Left hindlimb (tissue), 1 donor: Measurements from ENCODE around the gene NKD1.
A peak's percentile ranks its signal among the peaks of the same experiment; 100 is the strongest.
"Not testable (repeated sequence)": the region's sequence is repeated elsewhere in the genome, so short reads cannot be mapped to it uniquely, and the experiment has no call there.

Experiments
- DNase-seq: peaks from one replicate; pipeline ENCODE4 v3.0.0-alpha.2; 2018

NKD1 gene

GRCh38 chr16:50559804-50560514 lies 11.8 kb downstream of the NKD1 start:
- DNase-seq: no peak

DNA sequence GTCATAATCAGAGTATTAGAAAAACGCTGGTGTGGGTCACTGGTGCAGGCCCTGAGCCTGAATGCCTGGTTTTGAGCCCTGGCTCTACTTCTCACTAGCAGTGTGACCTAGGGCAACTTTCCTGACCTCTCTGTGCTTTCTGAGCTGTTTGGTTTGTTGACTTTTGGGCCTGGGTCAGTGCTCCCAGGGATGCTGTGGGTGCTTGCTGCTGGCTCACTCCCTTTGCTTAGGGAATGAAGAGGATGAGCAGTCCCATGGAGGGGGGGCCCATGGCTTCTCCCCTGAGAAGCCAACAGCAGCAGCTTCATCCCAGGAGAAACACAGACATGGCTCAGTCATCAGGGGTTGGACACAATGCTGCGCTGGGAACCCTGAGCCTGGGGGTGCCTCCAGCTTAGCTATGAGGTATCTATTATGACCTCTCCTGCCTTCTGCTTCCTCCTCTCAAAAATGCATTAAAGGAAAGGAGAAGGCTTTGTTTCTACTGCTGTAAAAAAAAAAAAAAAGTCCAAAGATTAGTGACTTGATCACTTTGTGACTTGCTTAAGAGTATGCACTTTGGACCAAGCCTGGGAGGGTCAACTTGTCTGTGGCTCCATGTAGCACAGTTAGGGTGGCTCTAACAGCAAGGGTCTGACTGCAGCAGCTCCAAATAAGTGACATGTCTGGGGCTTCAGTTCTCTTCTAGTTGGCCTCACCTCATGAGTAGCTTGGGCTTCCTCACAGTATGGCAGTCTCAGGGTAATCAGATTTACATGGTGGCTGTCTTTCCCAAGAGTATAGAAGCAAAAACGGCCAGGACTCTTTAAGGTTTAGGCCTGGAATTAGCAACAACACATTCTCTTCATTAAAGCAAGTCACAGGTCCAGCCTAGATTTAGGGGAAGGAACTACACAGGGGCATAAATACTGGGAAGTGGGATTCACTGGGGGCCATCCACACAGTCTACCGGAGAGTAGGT lies 13.0 kb downstream of the NKD1 start:
- DNase-seq: no peak

GRCh38 chr16:50562657-50563056 lies 14.5 kb downstream of the NKD1 start:
- DNase-seq: no peak

- no peak for DNase-seq
Observed at GRCh38 chr16:50563989-50564388, 15.8 kb downstream of the NKD1 start.

GRCh38 chr16:50565428-50565827 lies 17.2 kb downstream of the NKD1 start:
- no peak for DNase-seq

DNA sequence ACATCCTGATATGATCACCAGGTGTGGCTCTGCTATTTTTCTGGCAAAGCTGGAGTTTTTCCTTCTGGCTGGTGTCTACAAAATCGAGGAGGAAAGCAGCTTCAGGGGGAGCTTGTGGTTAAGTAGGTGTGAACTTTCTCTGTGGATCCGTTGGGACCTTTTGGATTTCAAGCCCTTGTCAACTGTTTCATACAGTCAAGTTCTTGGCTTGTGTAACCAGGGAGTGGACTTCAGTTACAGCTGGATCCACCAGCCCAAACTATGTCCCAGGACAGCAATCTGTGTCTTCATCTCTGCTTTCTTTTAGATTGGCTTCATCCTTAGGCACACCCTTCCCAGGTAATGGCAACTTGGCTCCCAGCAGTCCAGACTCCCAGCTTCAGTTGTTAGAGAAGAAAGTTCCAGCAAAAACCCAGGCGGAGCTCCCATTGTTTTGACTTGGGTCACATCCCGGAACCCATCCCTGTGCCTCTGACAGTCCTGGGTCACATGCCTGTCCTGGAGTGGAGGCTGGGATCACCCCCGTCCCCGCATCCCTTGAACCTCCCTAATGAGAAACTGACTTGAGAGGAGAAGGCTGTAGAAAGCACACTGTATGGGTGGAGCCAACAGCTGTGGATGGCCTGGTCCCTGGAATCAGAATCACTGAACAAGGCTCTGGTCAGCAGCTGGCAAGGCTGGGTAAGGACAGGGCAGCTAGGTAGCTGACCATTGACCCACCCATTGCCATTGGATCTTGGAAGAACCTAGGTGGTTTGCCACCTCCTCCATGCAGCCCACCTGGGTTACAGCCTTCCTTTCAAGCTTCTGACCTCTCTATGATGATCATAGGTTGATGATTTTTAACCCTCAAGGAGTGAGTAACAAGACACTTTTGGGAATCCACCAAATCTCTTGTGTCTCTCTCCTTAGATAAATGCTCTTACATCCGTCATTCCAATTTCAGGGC lies 18.1 kb downstream of the NKD1 start:
- DNase-seq: peak; percentile 46

DNA sequence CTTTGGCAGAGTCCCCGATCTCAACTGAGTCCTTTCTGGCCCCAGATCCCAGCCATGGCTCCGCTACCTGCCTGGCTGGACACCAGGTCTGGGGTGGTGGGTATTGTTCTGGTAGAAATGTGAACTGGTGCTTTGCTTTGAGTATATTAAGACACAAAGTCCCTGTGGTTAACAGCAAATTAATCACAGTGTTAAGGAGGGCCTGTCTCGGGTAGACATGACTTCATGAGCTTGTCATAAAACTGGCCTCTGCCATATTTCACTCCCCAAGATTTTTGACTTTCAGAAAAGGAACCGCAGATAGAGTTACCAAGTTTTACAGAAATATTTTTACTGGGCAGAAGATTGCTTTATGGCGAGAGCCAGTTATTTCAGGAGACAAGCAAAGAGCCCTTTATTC lies 19.5 kb downstream of the NKD1 start:
- DNase-seq: no peak

DNA sequence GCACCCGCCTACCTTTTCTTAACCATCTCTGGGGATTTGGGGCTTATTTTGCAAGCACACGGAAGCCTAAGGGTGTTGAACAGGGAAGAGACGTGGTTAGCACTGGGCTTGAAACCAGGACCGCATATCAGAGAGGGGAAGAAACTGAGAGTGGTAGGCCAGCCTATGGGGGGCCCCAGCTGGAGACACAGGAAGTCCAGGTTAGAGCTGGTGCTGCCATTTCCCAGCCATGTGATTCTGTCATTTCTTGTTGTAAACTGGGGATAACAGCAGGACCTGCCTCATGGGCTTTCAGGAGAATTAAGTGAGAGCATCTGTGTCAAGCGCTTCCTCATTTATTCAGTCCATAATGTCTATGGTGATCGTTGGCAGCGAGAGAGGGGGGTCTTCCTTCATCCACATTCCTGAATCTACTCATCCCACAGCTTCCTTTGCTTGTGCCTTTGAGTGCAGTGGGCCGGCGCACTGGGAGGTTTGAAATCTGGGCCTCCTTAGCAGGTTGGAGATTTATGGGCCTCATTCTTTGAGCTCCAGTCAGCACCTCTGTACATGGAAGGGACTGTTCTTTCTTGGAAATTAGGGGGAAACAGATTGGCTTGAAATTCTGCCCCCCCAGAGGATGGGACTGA lies 20.1 kb downstream of the NKD1 start:
- DNase-seq: no peak

DNA sequence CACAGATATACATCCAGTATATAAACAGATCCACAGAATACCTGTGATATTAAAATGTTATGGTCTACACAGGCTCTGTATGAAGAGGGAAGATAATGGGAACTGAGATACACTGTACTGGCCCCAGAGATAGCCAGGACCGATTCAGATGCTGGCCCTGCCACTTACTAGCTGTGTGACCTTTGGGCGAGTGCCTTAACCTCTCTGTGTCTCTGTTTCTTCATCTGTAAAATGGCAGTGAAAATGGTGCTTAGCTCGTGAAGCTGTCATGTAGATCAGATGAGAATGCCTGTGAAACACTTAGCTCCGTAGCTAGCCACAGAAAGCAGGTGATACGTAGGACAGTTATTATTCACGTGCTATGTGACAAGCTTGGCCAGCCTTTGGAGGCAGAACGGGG lies 22.2 kb downstream of the NKD1 start:
- no peak for DNase-seq

DNA sequence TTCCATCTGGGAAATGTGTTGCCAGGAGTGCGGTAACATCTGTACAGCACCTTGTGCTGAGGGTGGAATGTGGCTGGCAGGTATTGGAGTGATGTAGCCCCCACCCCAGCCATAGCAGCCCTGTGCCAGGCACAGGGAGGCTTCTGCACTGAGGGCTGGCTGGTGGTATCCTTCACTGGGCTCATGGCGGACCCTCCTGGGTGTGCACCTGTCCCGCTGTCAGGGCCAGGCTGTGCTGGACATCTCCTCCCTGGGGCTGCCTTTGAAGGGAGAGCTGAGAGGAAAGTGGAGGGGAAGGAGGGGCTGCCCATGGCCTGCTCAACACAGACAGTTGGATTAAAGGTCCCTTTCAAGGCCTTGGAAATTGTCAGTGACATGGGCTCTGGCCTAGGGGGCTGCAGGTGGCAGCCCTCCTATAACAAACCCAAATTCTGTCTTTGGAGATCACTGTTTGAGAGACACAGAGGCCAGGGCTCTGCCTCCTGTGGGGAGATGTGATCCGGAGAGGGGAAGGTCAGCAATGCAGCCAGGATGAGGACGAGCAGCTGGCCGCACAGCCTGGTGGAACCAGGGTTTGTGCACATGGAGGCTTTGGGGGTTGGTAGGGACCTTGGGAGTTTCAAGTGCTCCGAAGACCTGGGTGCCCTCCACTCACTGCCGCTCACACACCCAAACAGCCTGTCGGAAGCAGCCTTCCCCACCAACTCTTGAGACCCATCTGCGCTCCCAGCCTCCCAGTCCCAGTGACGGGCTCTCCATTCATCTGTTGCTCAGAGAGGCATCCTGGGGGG lies 22.8 kb downstream of the NKD1 start:
- no peak for DNase-seq

GRCh38 chr16:50571786-50572185 lies 23.6 kb downstream of the NKD1 start:
- DNase-seq: no peak

DNA sequence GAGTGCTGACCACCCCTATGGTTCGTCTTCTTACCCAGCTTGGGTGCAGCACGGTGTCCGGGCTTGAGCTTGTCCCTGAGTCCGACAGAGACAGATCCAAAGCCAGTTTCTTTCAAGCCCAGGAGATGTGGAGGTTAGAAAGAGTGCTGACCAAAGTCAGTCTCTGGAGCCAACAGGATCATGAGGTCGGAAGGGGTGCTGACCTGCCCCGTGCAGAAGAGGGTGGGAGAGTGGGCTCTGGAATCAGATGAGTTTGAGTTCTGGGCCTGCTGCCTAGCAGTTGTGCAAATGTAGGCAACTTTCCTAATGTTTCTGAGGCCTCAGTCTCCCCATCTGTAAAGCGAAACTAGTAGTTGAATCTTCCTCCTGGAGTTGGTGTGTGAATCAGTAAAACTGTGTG lies 24.5 kb downstream of the NKD1 start:
- no peak for DNase-seq

DNA sequence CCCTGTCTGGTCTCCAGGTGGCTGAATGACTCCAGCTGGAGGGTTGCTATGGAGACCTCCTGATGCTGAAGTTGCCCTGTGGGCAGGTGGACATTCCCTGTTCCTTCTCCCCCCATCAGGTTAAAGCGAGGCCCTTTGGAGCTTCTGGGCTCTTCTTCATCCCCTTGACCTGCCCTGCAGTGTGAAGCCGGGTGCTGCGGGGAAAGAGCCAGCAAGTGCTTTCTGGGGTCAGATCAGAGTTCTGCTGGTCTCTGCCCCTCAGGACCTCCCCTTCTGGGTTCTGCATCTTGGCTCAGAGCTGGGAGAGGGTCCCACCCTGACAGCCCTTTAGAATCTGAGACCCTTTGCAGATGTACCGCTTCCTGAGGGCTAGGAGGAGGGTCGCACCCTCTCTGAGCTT lies 25.1 kb downstream of the NKD1 start:
- no peak for DNase-seq

DNA sequence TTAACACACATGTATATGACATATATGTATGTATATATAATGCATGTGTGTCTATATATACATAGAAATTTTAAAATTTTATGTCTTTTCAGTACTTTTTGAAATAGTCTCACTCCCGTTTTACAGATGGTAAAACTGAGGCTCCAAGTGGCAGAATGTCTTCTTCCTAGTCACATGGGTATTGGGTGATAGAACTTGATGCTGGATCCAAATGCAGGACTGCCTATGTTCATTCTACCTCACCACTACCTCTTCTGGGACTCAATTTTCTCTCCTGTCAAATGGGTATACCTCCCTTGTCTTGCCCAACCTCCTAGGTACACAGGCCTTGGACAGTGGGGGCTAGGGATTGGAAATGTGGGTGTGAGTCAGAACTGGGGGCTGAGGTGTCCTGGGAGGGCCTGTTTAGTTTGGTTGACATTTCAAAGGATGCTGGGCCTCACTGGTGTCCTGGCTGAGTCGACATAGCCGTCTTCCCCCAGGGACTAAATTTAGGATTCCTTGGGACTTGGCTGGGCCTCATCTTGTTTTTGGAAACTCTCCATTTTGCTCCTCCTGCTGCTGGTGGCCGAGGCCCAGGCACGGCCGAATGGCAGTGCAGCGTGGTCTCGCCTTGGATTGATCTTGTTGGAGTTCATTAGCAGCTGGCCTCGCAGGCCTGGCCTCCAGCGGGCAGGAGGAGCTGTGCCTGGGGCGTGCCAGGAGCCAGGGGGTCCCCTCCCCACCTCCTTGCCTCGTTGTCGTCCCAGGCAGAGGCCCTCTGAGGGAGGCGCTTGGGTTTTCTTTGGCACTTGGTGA lies 25.9 kb downstream of the NKD1 start:
- peak; percentile 85 for DNase-seq

- DNase-seq: no peak
Observed at GRCh38 chr16:50574745-50575136, 26.5 kb downstream of the NKD1 start.

GRCh38 chr16:50575743-50576142 lies 27.5 kb downstream of the NKD1 start:
- no peak for DNase-seq

DNA sequence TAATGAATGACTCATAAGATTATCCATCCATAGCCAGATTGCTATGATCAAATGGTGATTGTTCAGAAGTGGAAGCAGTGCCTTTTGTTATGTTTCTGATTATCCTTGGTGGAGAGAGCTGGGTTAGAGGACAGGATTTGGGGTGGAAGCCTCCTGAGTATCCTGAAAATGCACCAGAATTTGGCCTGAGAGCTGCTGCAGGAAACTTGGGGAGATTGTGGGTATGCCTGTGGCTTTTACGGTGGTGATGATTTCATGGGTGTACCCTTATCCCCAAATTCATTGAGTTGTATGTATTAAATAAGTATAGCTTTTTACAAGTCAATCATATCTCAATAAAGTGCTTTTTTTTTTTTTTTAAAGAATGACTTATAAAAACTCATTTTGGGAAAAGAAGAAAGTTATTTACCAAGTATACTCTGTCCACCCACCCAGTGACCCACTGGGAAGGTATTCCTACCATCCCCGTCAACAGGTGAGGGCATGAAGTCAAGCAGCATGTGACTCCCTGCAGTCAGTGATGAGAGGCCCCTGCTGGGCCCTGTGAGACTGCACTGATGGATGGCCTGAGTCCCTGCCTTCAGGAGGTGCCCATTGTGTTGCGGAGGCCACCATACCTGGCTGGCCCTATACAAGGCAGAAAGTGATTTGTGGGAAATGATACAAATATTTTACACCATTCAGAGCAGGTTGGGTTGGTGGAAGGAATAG lies 28.4 kb downstream of the NKD1 start:
- no peak for DNase-seq

DNA sequence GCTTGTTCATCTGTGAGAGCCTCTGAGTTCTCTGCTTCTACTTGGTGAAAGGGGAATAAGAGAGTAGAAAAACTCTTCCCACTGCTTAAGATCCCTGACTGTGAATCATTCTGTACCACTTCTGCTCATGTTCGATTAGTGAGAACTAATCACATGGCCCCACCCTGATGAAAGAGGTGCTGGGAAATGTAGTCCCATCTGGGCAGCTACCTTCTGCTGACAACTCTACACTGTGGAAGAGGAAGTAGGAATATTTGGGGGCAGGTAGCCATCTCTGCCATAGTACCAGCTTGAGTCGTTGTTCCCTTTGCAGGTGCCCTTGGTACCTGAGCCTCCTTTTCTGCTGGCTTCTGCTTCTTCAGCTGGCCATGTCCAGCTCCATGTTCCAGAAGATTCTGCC lies 29.9 kb downstream of the NKD1 start:
- no peak for DNase-seq

DNA sequence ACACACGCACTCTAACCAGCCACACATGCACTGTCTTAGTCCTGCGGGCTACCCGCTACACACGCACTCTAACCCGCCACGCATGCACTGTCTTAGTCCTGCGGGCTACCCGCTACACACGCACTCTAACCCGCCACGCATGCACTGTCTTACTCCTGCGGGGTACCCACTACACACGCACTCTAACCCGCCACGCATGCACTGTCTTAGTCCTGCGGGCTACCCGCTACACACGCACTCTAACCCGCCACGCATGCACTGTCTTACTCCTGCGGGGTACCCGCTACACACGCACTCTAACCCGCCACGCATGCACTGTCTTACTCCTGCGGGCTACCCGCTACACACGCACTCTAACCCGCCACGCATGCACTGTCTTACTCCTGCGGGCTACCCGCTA lies 31.2 kb downstream of the NKD1 start:
- not testable (repeated sequence) for DNase-seq

GRCh38 chr16:50580180-50580798 lies 32.1 kb downstream of the NKD1 start:
- DNase-seq: no peak
